BLaER1 treated with 17β-estradiol and CSF1 and Interleukin-3, amounts not matched to agents 10 nM and 100 nM (cell line): Measurements from ENCODE around the gene SLC22A7.
"Not testable (repeated sequence)": the region's sequence is repeated elsewhere in the genome, so short reads cannot be mapped to it uniquely, and the experiment has no call there.

Experiments
- H3K27ac ChIP-seq, 11 experiments: shearing (Covaris generic); formaldehyde crosslinking; 2 replicates each; pipeline ENCODE4 v1.8.1; 2022
- H3K27me3 ChIP-seq, 11 experiments: shearing (Covaris generic); formaldehyde crosslinking; 2 replicates each; pipeline ENCODE4 v1.8.1; 2022
- H3K36me3 ChIP-seq, 11 experiments: shearing (Covaris generic); formaldehyde crosslinking; 2 replicates each; pipeline ENCODE4 v1.8.1; 2022
- H3K4me1 ChIP-seq, 10 experiments: shearing (Covaris generic); formaldehyde crosslinking; 2 replicates each; pipeline ENCODE4 v1.8.1; 2022
- H3K4me2 ChIP-seq, 11 experiments: shearing (Covaris generic); formaldehyde crosslinking; 2 replicates each; pipeline ENCODE4 v1.8.1; 2022
- H3K4me3 ChIP-seq, 10 experiments: shearing (Covaris generic); formaldehyde crosslinking; 2 replicates each; pipeline ENCODE4 v1.8.1; 2022
- H3K9ac ChIP-seq, 11 experiments: shearing (Covaris generic); formaldehyde crosslinking; 2 replicates each; pipeline ENCODE4 v1.8.1; 2022
- H3K9me3 ChIP-seq, 11 experiments: shearing (Covaris generic); formaldehyde crosslinking; replicated peaks in 1 of 11; 2 replicates each; pipeline ENCODE4 v1.8.1; 2022
- H4K20me1 ChIP-seq, 11 experiments: shearing (Covaris generic); formaldehyde crosslinking; 2 replicates each; pipeline ENCODE4 v1.8.1; 2022
- Cebpa-rat ChIP-seq, 11 experiments: shearing (Covaris generic); IDR thresholded peaks; 2 replicates each; pipeline ENCODE4 v1.8.1; 2022

Gene SLC22A7

DNA sequence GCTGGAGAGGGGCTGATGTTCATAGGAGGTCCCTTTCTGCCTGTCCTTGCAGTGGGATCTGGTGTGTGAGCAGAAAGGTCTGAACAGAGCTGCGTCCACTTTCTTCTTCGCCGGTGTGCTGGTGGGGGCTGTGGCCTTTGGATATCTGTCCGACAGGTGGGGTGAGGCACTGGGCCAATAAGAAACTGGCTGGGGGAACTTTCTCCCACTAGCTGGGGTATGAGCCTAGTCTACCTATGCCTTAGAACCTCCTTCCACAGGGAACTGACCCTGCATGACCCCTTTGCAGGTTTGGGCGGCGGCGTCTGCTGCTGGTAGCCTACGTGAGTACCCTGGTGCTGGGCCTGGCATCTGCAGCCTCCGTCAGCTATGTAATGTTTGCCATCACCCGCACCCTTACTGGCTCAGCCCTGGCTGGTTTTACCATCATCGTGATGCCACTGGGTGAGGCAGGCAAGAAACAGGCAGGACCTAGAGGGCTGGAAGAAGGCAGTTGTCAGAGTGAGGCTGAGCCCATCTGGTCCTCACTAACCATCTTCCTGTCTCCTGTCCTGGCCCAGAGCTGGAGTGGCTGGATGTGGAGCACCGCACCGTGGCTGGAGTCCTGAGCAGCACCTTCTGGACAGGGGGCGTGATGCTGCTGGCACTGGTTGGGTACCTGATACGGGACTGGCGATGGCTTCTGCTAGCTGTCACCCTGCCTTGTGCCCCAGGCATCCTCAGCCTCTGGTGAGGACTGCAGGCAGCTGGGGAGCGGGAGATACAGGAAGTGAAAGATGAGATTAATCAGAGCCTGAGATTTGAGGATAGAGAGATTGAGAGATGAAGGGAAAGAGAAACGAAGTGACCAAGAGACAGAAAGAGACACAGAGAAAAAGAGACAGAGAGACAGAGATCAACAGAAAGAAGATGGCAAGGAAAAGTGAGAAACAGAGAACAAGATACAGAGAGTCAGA, 1.6 kb downstream of the SLC22A7 start:
- Histone ChIP-seq H3K4me3 (no peak overlapping the region), H3K27me3 (no peaks in the 10 kb centered on the region), H3K9me3 (no peaks in the 10 kb centered on the region), H3K36me3 (no peaks in the 10 kb centered on the region), H3K4me2 (peak overlapping the region in 2 of 11 experiments; percentile 2 to 8; a peak in 1 of 22 replicates), H3K27ac (no peak overlapping the region), H3K4me1 (peaks cover 0 to 10% (median 2%) of the 10 kb centered on the region in 10 experiments; a peak in 5 of 20 replicates), H4K20me1 (no peaks in the 10 kb centered on the region), H3K9ac (no peak overlapping the region)
- no peak for TF ChIP-seq Cebpa-rat (IDR thresholded peaks at IDR 0.05)

DNA sequence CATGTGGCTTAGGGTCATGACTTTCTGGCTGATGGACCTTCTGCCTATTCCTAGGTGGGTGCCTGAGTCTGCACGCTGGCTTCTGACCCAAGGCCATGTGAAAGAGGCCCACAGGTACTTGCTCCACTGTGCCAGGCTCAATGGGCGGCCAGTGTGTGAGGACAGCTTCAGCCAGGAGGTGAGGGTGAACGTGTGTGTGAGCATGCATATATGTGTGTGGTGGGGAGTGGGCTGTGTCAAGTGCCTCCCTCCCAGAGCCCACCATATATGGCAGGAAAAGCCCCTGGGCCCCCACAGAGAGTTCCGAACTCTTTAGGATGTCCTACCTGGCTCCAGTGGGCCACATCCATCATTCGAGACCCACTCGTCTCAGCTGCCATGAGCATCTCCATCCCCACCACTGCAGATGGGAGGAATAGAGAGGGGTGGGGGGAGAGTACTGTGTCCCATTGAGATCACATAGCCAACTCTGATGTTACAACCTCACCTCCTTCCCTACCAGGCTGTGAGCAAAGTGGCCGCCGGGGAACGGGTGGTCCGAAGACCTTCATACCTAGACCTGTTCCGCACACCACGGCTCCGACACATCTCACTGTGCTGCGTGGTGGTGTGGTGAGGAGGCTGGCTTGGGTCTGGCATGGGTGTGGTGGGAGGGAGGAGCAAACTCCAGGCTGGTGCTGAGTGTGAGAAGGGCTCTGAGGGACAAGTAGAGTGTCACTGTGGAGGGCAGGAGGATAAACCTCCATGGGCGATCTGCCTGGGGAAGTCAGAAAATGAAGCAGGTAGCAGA, 3.2 kb downstream of the SLC22A7 start:
- no peak overlapping the region for H3K27ac ChIP-seq
- no peak overlapping the region for H3K4me3 ChIP-seq
- no peak for TF ChIP-seq Cebpa-rat (IDR thresholded peaks at IDR 0.05)
- no peaks in the 10 kb centered on the region for H3K36me3 ChIP-seq
- H4K20me1 ChIP-seq = no peaks in the 10 kb centered on the region
- no peak overlapping the region for H3K9ac ChIP-seq
- H3K4me2 ChIP-seq = no peak overlapping the region
- no peaks in the 10 kb centered on the region for H3K9me3 ChIP-seq
- no peaks in the 10 kb centered on the region for H3K27me3 ChIP-seq
- H3K4me1 ChIP-seq = peaks cover 0 to 10% (median 3%) of the 10 kb centered on the region in 10 experiments; a peak in 6 of 20 replicates

DNA sequence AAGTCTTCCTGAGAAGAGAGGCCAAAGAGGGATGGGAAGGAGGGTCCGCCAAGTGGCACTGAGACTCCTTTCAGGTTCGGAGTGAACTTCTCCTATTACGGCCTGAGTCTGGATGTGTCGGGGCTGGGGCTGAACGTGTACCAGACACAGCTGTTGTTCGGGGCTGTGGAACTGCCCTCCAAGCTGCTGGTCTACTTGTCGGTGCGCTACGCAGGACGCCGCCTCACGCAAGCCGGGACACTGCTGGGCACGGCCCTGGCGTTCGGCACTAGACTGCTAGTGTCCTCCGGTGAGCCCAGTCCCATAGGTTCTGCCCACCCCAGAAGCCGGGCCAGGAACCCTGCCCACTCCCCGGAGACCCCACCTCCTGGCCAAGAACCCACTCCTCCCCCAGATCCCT, 4.1 kb downstream of the SLC22A7 start:
- H3K27ac ChIP-seq = no peak overlapping the region
- H3K4me1 ChIP-seq = peaks cover 0 to 17% (median 3%) of the 10 kb centered on the region in 10 experiments; a peak in 8 of 20 replicates
- no peaks in the 10 kb centered on the region for H3K36me3 ChIP-seq
- no peak overlapping the region for H3K9ac ChIP-seq
- no peak for TF ChIP-seq Cebpa-rat (IDR thresholded peaks at IDR 0.05)
- H3K4me2 ChIP-seq = no peak overlapping the region
- no peak overlapping the region for H3K4me3 ChIP-seq
- no peaks in the 10 kb centered on the region for H4K20me1 ChIP-seq
- no peaks in the 10 kb centered on the region for H3K27me3 ChIP-seq
- H3K9me3 ChIP-seq = no peaks in the 10 kb centered on the region

DNA sequence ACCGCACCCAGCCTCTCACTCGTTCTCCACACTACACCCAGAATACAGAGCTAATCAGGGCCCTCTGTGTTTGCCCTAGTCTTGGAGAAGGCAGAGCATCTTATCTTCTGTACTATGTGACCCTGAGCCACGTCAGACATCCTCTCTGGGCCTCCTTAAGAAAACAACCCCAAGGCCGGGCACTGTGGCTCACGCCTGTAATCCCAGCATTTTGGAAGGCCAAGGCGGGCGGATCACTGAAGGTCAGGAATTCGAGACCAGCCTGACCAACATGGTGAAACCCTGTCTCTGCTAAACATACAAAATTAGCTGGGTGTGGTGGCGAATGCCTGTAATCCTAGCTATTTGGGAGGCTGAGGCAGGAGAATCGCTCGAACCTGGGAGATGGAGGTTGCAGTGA, 4.9 kb downstream of the SLC22A7 start:
- H3K4me2 ChIP-seq, H3K27me3 ChIP-seq: not testable (repeated sequence)

GRCh38 chr6:43303751-43304331, 5.8 kb downstream of the SLC22A7 start:
- H3K27ac ChIP-seq = no peak overlapping the region

More for the DNA sequence above, 4.9 kb downstream of the SLC22A7 start:
- not testable (repeated sequence) for H3K9me3 ChIP-seq, H3K27ac ChIP-seq, H3K9ac ChIP-seq, H3K36me3 ChIP-seq, H4K20me1 ChIP-seq, H3K4me3 ChIP-seq
- H3K4me1 ChIP-seq = peaks cover 6 to 24% (median 10%) of the 10 kb centered on the region in 10 experiments; a peak in 19 of 20 replicates

DNA sequence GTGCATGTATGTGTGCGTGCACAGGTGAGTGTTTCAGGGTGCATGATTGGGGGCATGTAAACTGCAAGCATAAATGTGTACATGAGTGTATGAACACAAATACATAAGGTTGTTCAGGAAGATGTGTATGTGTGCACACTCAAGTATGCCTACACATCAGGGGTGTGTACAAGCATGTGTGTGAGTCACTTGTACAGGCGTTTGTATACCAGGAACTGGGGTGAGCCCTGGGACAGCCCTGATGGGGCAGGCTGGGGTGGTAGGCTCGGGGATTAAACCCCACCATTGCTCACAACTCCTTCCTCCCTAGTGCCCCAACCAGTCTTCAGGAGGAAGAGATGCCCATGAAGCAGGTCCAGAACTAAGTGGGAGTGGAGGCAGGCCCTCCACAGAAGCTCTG, 6.3 kb downstream of the SLC22A7 start:
- Histone ChIP-seq H3K9ac (no peak overlapping the region), H3K4me1 (peaks cover 19 to 38% (median 23%) of the 10 kb centered on the region in 10 experiments), H3K27ac (no peak overlapping the region), H4K20me1 (no peaks in the 10 kb centered on the region), H3K36me3 (no peaks in the 10 kb centered on the region), H3K4me3 (no peak overlapping the region), H3K27me3 (peaks cover 0 to 9% (median 0%) of the 10 kb centered on the region in 11 experiments; a peak in 1 of 22 replicates), H3K9me3 (no peaks in the 10 kb centered on the region), H3K4me2 (no peak overlapping the region)
- TF ChIP-seq Cebpa-rat (IDR thresholded peaks at IDR 0.05) = no peak

More at GRCh38 chr6:43303751-43304331, 5.8 kb downstream of the SLC22A7 start:
- Histone ChIP-seq H3K4me2 (no peak overlapping the region), H3K27me3 (peaks cover 0 to 5% (median 0%) of the 10 kb centered on the region in 11 experiments; a peak in 1 of 22 replicates), H4K20me1 (no peaks in the 10 kb centered on the region), H3K4me1 (peaks cover 15 to 33% (median 18%) of the 10 kb centered on the region in 10 experiments), H3K36me3 (no peaks in the 10 kb centered on the region), H3K9me3 (no peaks in the 10 kb centered on the region), H3K4me3 (no peak overlapping the region), H3K9ac (no peak overlapping the region)
- TF ChIP-seq Cebpa-rat (IDR thresholded peaks at IDR 0.05) = no peak

DNA sequence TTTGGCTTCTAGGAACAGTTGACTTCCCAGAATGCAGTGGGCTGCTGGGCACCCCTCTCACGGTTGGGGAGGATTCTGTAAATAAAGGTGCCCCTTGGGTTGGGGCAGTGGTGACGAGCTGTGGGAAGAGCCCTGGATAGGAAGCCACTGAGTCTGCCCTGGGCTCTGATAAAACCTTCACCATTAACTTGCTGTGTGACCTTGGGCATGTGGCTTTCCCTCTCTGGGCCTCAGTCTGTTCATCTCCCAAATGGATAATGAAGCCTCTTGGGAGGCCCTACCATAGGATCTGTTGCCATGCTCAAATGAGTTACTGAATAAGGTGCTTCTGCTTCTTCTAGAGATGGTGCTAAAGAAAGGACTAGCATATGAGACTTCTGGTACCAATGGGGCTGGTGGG, 6.8 kb downstream of the SLC22A7 start:
- H3K9ac ChIP-seq = no peak overlapping the region
- no peak overlapping the region for H3K27ac ChIP-seq
- peaks cover 19 to 38% (median 25%) of the 10 kb centered on the region in 10 experiments for H3K4me1 ChIP-seq
- TF ChIP-seq Cebpa-rat (IDR thresholded peaks at IDR 0.05) = no peak
- no peaks in the 10 kb centered on the region for H3K36me3 ChIP-seq
- no peak overlapping the region for H3K4me2 ChIP-seq
- H3K9me3 ChIP-seq = no peaks in the 10 kb centered on the region
- H3K27me3 ChIP-seq = peaks cover 0 to 9% (median 0%) of the 10 kb centered on the region in 11 experiments; a peak in 1 of 22 replicates
- no peaks in the 10 kb centered on the region for H4K20me1 ChIP-seq
- H3K4me3 ChIP-seq = no peak overlapping the region

GRCh38 chr6:43306086-43306485, 8.0 kb downstream of the SLC22A7 start:
- Histone ChIP-seq H3K9me3 (peaks cover 0 to 2% (median 0%) of the 10 kb centered on the region in 11 experiments; a peak in 3 of 22 replicates), H3K27ac (no peak overlapping the region), H3K36me3 (no peaks in the 10 kb centered on the region), H3K27me3 (peaks cover 0 to 9% (median 0%) of the 10 kb centered on the region in 11 experiments; a peak in 1 of 22 replicates), H3K4me2 (peak overlapping the region in 2 of 11 experiments; percentile 2 to 20; a peak in 1 of 22 replicates), H4K20me1 (no peaks in the 10 kb centered on the region), H3K4me1 (peaks cover 19 to 50% (median 34%) of the 10 kb centered on the region in 10 experiments), H3K4me3 (no peak overlapping the region), H3K9ac (no peak overlapping the region)
- TF ChIP-seq Cebpa-rat (IDR thresholded peaks at IDR 0.05) = no peak
